CD4-positive, alpha-beta memory T cell (primary cell): ENCODE results near the gene ADAT2. TPM values are rescaled to one million over a fixed set of nuclear protein-coding genes. Genes with fewer than 3 reads are reported as not detected.
"Not testable (repeated sequence)": the region's sequence is repeated elsewhere in the genome, so short reads cannot be mapped to it uniquely, and the experiment has no call there.

ENCODE experiments used
- CTCF ChIA-PET: fragments of 350-600 bp; sonication (Branson Sonifier 250); formaldehyde crosslinking; loops from one replicate; lab custom pipeline; 2021; ENCODE audit warnings: inconsistent platforms; ENCODE audit not compliant: partially characterized antibody; lab: Charles Lee
- POLR2A ChIA-PET: fragments of 350-600 bp; sonication (Branson Sonifier 250); formaldehyde crosslinking; loops from one replicate; lab custom pipeline; 2021; ENCODE audit not compliant: partially characterized antibody; lab: Charles Lee
- DNase-seq, 5 donors: peaks; one replicate each; pipeline versions ENCODE4 v3.0.0 to v3.0.0-alpha.2; 2020 to 2022; ENCODE audit warnings: mixed read lengths in 1 of 5
- H3K27ac ChIP-seq: one replicate; pipeline ENCODE4 v1.7.0; 2013; ENCODE audit warnings: low read depth, low read length
- H3K27me3 ChIP-seq: 2 replicates; pipeline ENCODE4 v1.7.0; 2013; ENCODE audit warnings: mild to moderate bottlenecking, low read length, moderate library complexity; ENCODE audit not compliant: insufficient read depth
- H3K36me3 ChIP-seq: 2 replicates; pipeline ENCODE4 v1.7.0; 2013; ENCODE audit warnings: mild to moderate bottlenecking, low read length, moderate library complexity; ENCODE audit not compliant: insufficient read depth
- H3K4me1 ChIP-seq: 2 replicates; pipeline ENCODE4 v1.7.0; 2013; ENCODE audit warnings: mild to moderate bottlenecking, low read length, moderate library complexity; ENCODE audit not compliant: insufficient read depth
- H3K4me3 ChIP-seq, 2 donors: one replicate each; pipeline ENCODE4 v1.7.0; 2013; ENCODE audit warnings: low read length in 2 of 2, mild to moderate bottlenecking in 1 of 2
- H3K9me3 ChIP-seq, 2 donors: one replicate each; pipeline ENCODE4 v1.7.0; 2013; ENCODE audit warnings: low read length in 2 of 2, control low read depth in 1 of 2; ENCODE audit not compliant: control insufficient read depth in 1 of 2
- H3K27ac Mint-ChIP-seq, 7 donors: one replicate each; pipeline ENCODE4 v1.8.0; 2020 to 2021; ENCODE audit warnings: mixed read lengths in 7 of 7, mild to moderate bottlenecking in 6 of 7, inconsistent platforms in 3 of 7, moderate library complexity in 3 of 7
- H3K27me3 Mint-ChIP-seq, 2 donors: one replicate each; pipeline ENCODE4 v1.8.0; 2020 to 2021; ENCODE audit warnings: mixed read lengths in 2 of 2
- H3K36me3 Mint-ChIP-seq, 2 donors: one replicate each; pipeline ENCODE4 v1.8.0; 2020 to 2021; ENCODE audit warnings: mixed read lengths in 2 of 2, inconsistent platforms in 1 of 2, mild to moderate bottlenecking in 1 of 2
- H3K4me1 Mint-ChIP-seq, 4 donors: one replicate each; pipeline ENCODE4 v1.8.0; 2020 to 2021; ENCODE audit warnings: mixed read lengths in 4 of 4, mild to moderate bottlenecking in 1 of 4
- H3K4me3 Mint-ChIP-seq, 8 donors: one replicate each; pipeline ENCODE4 v1.8.0; 2020 to 2021; ENCODE audit warnings: mixed read lengths in 8 of 8, mild to moderate bottlenecking in 7 of 8, moderate library complexity in 6 of 8, inconsistent platforms in 3 of 8
- H3K9me3 Mint-ChIP-seq, 8 donors: one replicate each; pipeline ENCODE4 v1.8.0; 2020 to 2021; ENCODE audit warnings: mixed read lengths in 8 of 8, mild to moderate bottlenecking in 5 of 8, inconsistent platforms in 3 of 8, moderate library complexity in 1 of 8
- intact Hi-C: fragments of 100-400 bp; cut with micrococcal nuclease; formaldehyde crosslinking; loops from one replicate; pipeline ENCODE4 v1.15.1; 2023
- polyA plus RNA-seq, 2 donors: library from polyadenylated mRNA; unstranded; fragments of 300-500 nt; fragmentation: Illumina TruSeq; gene quantifications; one replicate each; pipeline ENCODE4 v1.2.3, GENCODE V29; 2021
- total RNA-seq, 2 experiments: library from RNA; stranded (reverse); gene quantifications; one replicate each; pipeline ENCODE4 v1.2.3, GENCODE V29; 2021

Gene ADAT2
- total and polyA plus RNA-seq, 4 experiments from 2014 or later = 0.31 to 11.2 (median 6.0) TPM

GRCh38 chr6:143485967-143486366 lies 35.5 kb upstream of the ADAT2 start:
- CTCF ChIA-PET = interaction anchor here (1.3 kb wide), 1 partner anchor 8 kb away, joined by 3 read pairs; no protein-coding TSS in a partner anchor
- POLR2A ChIA-PET = no interaction called here
- Mint-ChIP-seq H3K36me3 (peaks cover 14 to 15% of the 10 kb centered on the region in 2 donors), H3K27me3 (no peaks in the 10 kb centered on the region), H3K4me3 (no peak overlapping the region), H3K9me3 (peaks cover 0 to 2% (median 0%) of the 10 kb centered on the region in 8 donors), H3K4me1 (no peaks in the 10 kb centered on the region), H3K27ac (peak overlapping the region in 1 of 7 donors; percentile 6)
- no peak for DNase-seq
- Histone ChIP-seq H3K4me3 (no peak overlapping the region), H3K4me1 (no peaks in the 10 kb centered on the region), H3K36me3 (no peaks in the 10 kb centered on the region), H3K9me3 (no peaks in the 10 kb centered on the region), H3K27ac (no peak overlapping the region), H3K27me3 (no peaks in the 10 kb centered on the region)
- intact Hi-C loops = no loop called here

- no peaks in the 10 kb centered on the region for H3K9me3 ChIP-seq
- no peak overlapping the region for H3K4me3 ChIP-seq
- H3K27ac ChIP-seq = no peak overlapping the region
- ChIA-PET POLR2A (no interaction called here), CTCF (no interaction called here)
- H3K4me3 Mint-ChIP-seq = no peak overlapping the region
- intact Hi-C loops = no loop called here
- DNase-seq = no peak
- H3K27me3 ChIP-seq = no peaks in the 10 kb centered on the region
- H3K27me3 Mint-ChIP-seq = no peaks in the 10 kb centered on the region
- peaks cover 20 to 23% of the 10 kb centered on the region in 2 donors for H3K36me3 Mint-ChIP-seq
- H3K36me3 ChIP-seq = no peaks in the 10 kb centered on the region
- peaks cover 0 to 2% (median 0%) of the 10 kb centered on the region in 8 donors for H3K9me3 Mint-ChIP-seq
- no peak overlapping the region for H3K27ac Mint-ChIP-seq
- no peaks in the 10 kb centered on the region for H3K4me1 Mint-ChIP-seq
- no peaks in the 10 kb centered on the region for H3K4me1 ChIP-seq
These were observed 32.1 kb upstream of the ADAT2 start for GRCh38 chr6:143482593-143482992.

- Mint-ChIP-seq H3K36me3 (peaks cover 44 to 48% of the 10 kb centered on the region in 2 donors), H3K4me1 (no peaks in the 10 kb centered on the region), H3K27me3 (no peaks in the 10 kb centered on the region), H3K4me3 (no peak overlapping the region), H3K9me3 (no peaks in the 10 kb centered on the region), H3K27ac (no peak overlapping the region)
- H3K9me3 ChIP-seq = no peaks in the 10 kb centered on the region
- no peak for DNase-seq
- peaks cover 7% of the 10 kb centered on the region for H3K36me3 ChIP-seq
- ChIA-PET CTCF (no interaction called here), POLR2A (no interaction called here)
- no peak overlapping the region for H3K27ac ChIP-seq
- no peaks in the 10 kb centered on the region for H3K4me1 ChIP-seq
- H3K27me3 ChIP-seq = no peaks in the 10 kb centered on the region
- H3K4me3 ChIP-seq = no peak overlapping the region
- intact Hi-C loops = no loop called here
These were observed 28.1 kb upstream of the ADAT2 start for GRCh38 chr6:143478479-143479062.

GRCh38 chr6:143476545-143476944 lies 26.1 kb upstream of the ADAT2 start:
- H3K27ac ChIP-seq = no peak overlapping the region
- H3K4me3 ChIP-seq = no peak overlapping the region
- intact Hi-C loops = no loop called here
- no peaks in the 10 kb centered on the region for H3K4me1 ChIP-seq
- DNase-seq = no peak
- Mint-ChIP-seq H3K27ac (peak overlapping the region in 1 of 7 donors; percentile 38), H3K4me1 (no peaks in the 10 kb centered on the region), H3K9me3 (no peaks in the 10 kb centered on the region), H3K27me3 (no peaks in the 10 kb centered on the region), H3K36me3 (peaks cover 60 to 66% of the 10 kb centered on the region in 2 donors), H3K4me3 (no peak overlapping the region)
- ChIA-PET CTCF (interaction anchor here (1.2 kb wide), 1 partner anchor 37 kb away, joined by 3 read pairs; no protein-coding TSS in a partner anchor), POLR2A (no interaction called here)
- H3K9me3 ChIP-seq = no peaks in the 10 kb centered on the region
- peaks cover 7% of the 10 kb centered on the region for H3K36me3 ChIP-seq
- H3K27me3 ChIP-seq = no peaks in the 10 kb centered on the region

GRCh38 chr6:143471822-143472221 lies 21.3 kb upstream of the ADAT2 start:
- H3K4me3 ChIP-seq = no peak overlapping the region
- POLR2A ChIA-PET = no interaction called here
- H3K4me1 ChIP-seq = no peaks in the 10 kb centered on the region
- intact Hi-C loops = no loop called here
- DNase-seq = no peak
- no peaks in the 10 kb centered on the region for H3K9me3 Mint-ChIP-seq
- H3K27ac Mint-ChIP-seq = no peak overlapping the region
- peaks cover 7% of the 10 kb centered on the region for H3K36me3 ChIP-seq
- H3K4me3 Mint-ChIP-seq = no peak overlapping the region
- CTCF ChIA-PET = no interaction called here
- no peaks in the 10 kb centered on the region for H3K9me3 ChIP-seq
- peaks cover 65 to 69% of the 10 kb centered on the region in 2 donors for H3K36me3 Mint-ChIP-seq
- H3K27me3 Mint-ChIP-seq = no peaks in the 10 kb centered on the region
- H3K27me3 ChIP-seq = no peaks in the 10 kb centered on the region
- H3K4me1 Mint-ChIP-seq = peaks cover 0 to 1% (median 0%) of the 10 kb centered on the region in 4 donors
- H3K27ac ChIP-seq = no peak overlapping the region

- H3K36me3 Mint-ChIP-seq = peaks cover 55 to 58% of the 10 kb centered on the region in 2 donors
- H3K27me3 ChIP-seq, H3K9me3 ChIP-seq, DNase-seq, H3K27me3 Mint-ChIP-seq, POLR2A ChIA-PET, H3K9me3 Mint-ChIP-seq, H3K27ac ChIP-seq, H3K4me3 ChIP-seq, intact Hi-C loops, H3K4me3 Mint-ChIP-seq, H3K36me3 ChIP-seq, H3K4me1 ChIP-seq, H3K4me1 Mint-ChIP-seq, CTCF ChIA-PET, H3K27ac Mint-ChIP-seq: not testable (repeated sequence)
These were observed 18.3 kb upstream of the ADAT2 start for GRCh38 chr6:143468823-143469222.

GRCh38 chr6:143468026-143468425 lies 17.5 kb upstream of the ADAT2 start:
- Histone ChIP-seq H3K4me1 (no peaks in the 10 kb centered on the region), H3K27ac (no peak overlapping the region), H3K27me3 (no peaks in the 10 kb centered on the region), H3K36me3 (peaks cover 6% of the 10 kb centered on the region), H3K9me3 (no peaks in the 10 kb centered on the region), H3K4me3 (no peak overlapping the region)
- ChIA-PET CTCF (no interaction called here), POLR2A (no interaction called here)
- Mint-ChIP-seq H3K9me3 (no peaks in the 10 kb centered on the region), H3K27me3 (no peaks in the 10 kb centered on the region), H3K4me3 (no peak overlapping the region), H3K4me1 (peaks cover 0 to 3% (median under 1%) of the 10 kb centered on the region in 4 donors), H3K27ac (no peak overlapping the region), H3K36me3 (peaks cover 53 to 57% of the 10 kb centered on the region in 2 donors)
- DNase-seq = no peak
- intact Hi-C loops = no loop called here
